DOHH2 (cell line): ENCODE results near the gene CATSPER1.

Source experiments
- H3F3A ChIP-seq: fragments of 200-600 bp; sonication (generic), shearing (Covaris generic); 2 replicates; pipeline ENCODE4 v1.6.0; 2016; ENCODE audit warnings: antibody characterized with exemption, mild to moderate bottlenecking; ENCODE audit not compliant: control insufficient read depth, insufficient read depth
- H3K27ac ChIP-seq: fragments of 200-600 bp; sonication (generic); 2 replicates; pipeline ENCODE4 v1.5.1; 2014; ENCODE audit warnings: low read depth, mild to moderate bottlenecking, low read length, moderate library complexity
- H3K27me3 ChIP-seq: fragments of 200-600 bp; sonication (generic); 2 replicates; pipeline ENCODE4 v1.6.1; 2014; ENCODE audit warnings: mild to moderate bottlenecking, low read length, mixed read lengths; ENCODE audit not compliant: control insufficient read depth
- H3K36me3 ChIP-seq: fragments of 200-600 bp; sonication (generic); 2 replicates; pipeline ENCODE4 v1.6.1; 2014; ENCODE audit warnings: mild to moderate bottlenecking, low read length, moderate library complexity, mixed read lengths; ENCODE audit not compliant: control insufficient read depth
- H3K4me1 ChIP-seq: fragments of 200-600 bp; sonication (generic); 2 replicates; pipeline ENCODE4 v1.6.1; 2014; ENCODE audit warnings: mild to moderate bottlenecking, low read length, mixed read lengths; ENCODE audit not compliant: control insufficient read depth
- H3K4me2 ChIP-seq: fragments of 200-600 bp; sonication (generic); 2 replicates; pipeline ENCODE4 v1.6.0; 2014; ENCODE audit warnings: mild to moderate bottlenecking, low read length, moderate library complexity
- H3K4me3 ChIP-seq: fragments of 200-600 bp; sonication (generic); 2 replicates; pipeline ENCODE4 v1.5.1; 2014; ENCODE audit warnings: mild to moderate bottlenecking, low read length, mixed read lengths
- H3K79me2 ChIP-seq: fragments of 200-600 bp; sonication (generic); 2 replicates; pipeline ENCODE4 v1.6.1; 2014; ENCODE audit warnings: mild to moderate bottlenecking, low read length, mixed read lengths; ENCODE audit not compliant: control insufficient read depth
- H3K9me2 ChIP-seq: fragments of 200-600 bp; sonication (generic); replicated peaks from 2 replicates; pipeline ENCODE4 v1.6.1; 2014; ENCODE audit warnings: mild to moderate bottlenecking, low read length, mixed read lengths; ENCODE audit not compliant: control insufficient read depth
- H3K9me3 ChIP-seq: fragments of 200-600 bp; sonication (generic); 2 replicates; pipeline ENCODE4 v1.6.1; 2014; ENCODE audit warnings: antibody characterized with exemption, low read length, mixed read lengths; ENCODE audit not compliant: control insufficient read depth, insufficient read depth
- H4K20me1 ChIP-seq: fragments of 200-600 bp; sonication (generic); 2 replicates; pipeline ENCODE4 v1.6.0; 2014; ENCODE audit warnings: low read depth, mild to moderate bottlenecking, antibody characterized with exemption, low read length, moderate library complexity; ENCODE audit not compliant: control insufficient read depth, insufficient read depth
- CTCF ChIP-seq: fragments of 200-600 bp; sonication (generic); IDR thresholded peaks from one replicate; pipeline ENCODE4 v1.5.1; 2014; ENCODE audit warnings: antibody characterized with exemption, mild to moderate bottlenecking, low read depth, low read length; ENCODE audit not compliant: poor library complexity, severe bottlenecking
- EZH2phosphoT487 ChIP-seq: fragments of 200-600 bp; sonication (generic); IDR thresholded peaks from 2 replicates; pipeline ENCODE4 v1.6.1; 2017; ENCODE audit warnings: borderline replicate concordance, mild to moderate bottlenecking, antibody characterized with exemption, low read length, moderate library complexity, mixed read lengths

Gene CATSPER1

GRCh38 chr11:66026017-66026529 lies at the start of gene CATSPER1:
CATSPER1 (minus strand) TSS chr11:66026479; CDS start chr11:66026379, 100 bp downstream.
- H3K4me3 ChIP-seq, result no peak within 1 kb of the TSS
- no peaks in the 10 kb centered on the region for H3K36me3 ChIP-seq
- H3K4me2 ChIP-seq, result no peak within 1 kb of the TSS
- peaks cover 5% of the 10 kb centered on the region; the same call in 1 of the 2 replicates for H3K4me1 ChIP-seq
- H3K27me3 ChIP-seq, result peaks cover 10% of the 10 kb centered on the region; the same call in 1 of the 2 replicates
- no peaks in the 10 kb centered on the region for H3K9me2 ChIP-seq
- H3K27ac ChIP-seq, result no peak within 1 kb of the TSS
- TF ChIP-seq EZH2phosphoT487 (no peak), CTCF (no peak)
- H4K20me1 ChIP-seq, result no peaks in the 10 kb centered on the region
- no peaks in the 10 kb centered on the region for H3F3A ChIP-seq
- H3K9me3 ChIP-seq, result no peaks in the 10 kb centered on the region
- no peaks in the 10 kb centered on the region for H3K79me2 ChIP-seq

GRCh38 chr11:66075273-66075672 lies 49.0 kb upstream of the CATSPER1 start:
- Histone ChIP-seq H3K27me3 (no peaks in the 10 kb centered on the region), H3K4me2 (no peak overlapping the region), H3K4me1 (peaks cover 73% of the 10 kb centered on the region), H3F3A (peaks cover 21% of the 10 kb centered on the region), H3K36me3 (peaks cover 66% of the 10 kb centered on the region), H3K79me2 (peaks cover 99% of the 10 kb centered on the region), H3K4me3 (no peak overlapping the region), H4K20me1 (0 out of 2 replicates have a peak, but pooled peaks cover 5% of the 10 kb centered on the region), H3K9me2 (no peaks in the 10 kb centered on the region), H3K9me3 (no peaks in the 10 kb centered on the region), H3K27ac (no peak overlapping the region)
- TF ChIP-seq EZH2phosphoT487, result no peak
- TF ChIP-seq CTCF, result no peak

GRCh38 chr11:66073669-66074068 lies 47.4 kb upstream of the CATSPER1 start:
- H3K4me1 ChIP-seq, result peaks cover 70% of the 10 kb centered on the region
- H3K27ac ChIP-seq, result peak overlapping the region; percentile 45; the same call in 1 of the 2 replicates
- peaks cover 83% of the 10 kb centered on the region for H3K79me2 ChIP-seq
- H3K36me3 ChIP-seq, result peaks cover 68% of the 10 kb centered on the region
- TF ChIP-seq CTCF (no peak), EZH2phosphoT487 (no peak)
- no peaks in the 10 kb centered on the region for H3K9me3 ChIP-seq
- H3K4me3 ChIP-seq, result 0 out of 2 replicates have a peak overlapping the region, but pooled peaks have one; percentile 80
- H3K9me2 ChIP-seq, result no peaks in the 10 kb centered on the region
- no peaks in the 10 kb centered on the region for H3K27me3 ChIP-seq
- H4K20me1 ChIP-seq, result 0 out of 2 replicates have a peak, but pooled peaks cover 5% of the 10 kb centered on the region
- H3K4me2 ChIP-seq, result 0 out of 2 replicates have a peak overlapping the region, but pooled peaks have one; percentile 91
- H3F3A ChIP-seq, result peaks cover 27% of the 10 kb centered on the region
